ENCODE results near the gene KRTAP10-6.
"Not testable (repeated sequence)": the region's sequence is repeated elsewhere in the genome, so short reads cannot be mapped to it uniquely, and the experiment has no call there.

DNA sequence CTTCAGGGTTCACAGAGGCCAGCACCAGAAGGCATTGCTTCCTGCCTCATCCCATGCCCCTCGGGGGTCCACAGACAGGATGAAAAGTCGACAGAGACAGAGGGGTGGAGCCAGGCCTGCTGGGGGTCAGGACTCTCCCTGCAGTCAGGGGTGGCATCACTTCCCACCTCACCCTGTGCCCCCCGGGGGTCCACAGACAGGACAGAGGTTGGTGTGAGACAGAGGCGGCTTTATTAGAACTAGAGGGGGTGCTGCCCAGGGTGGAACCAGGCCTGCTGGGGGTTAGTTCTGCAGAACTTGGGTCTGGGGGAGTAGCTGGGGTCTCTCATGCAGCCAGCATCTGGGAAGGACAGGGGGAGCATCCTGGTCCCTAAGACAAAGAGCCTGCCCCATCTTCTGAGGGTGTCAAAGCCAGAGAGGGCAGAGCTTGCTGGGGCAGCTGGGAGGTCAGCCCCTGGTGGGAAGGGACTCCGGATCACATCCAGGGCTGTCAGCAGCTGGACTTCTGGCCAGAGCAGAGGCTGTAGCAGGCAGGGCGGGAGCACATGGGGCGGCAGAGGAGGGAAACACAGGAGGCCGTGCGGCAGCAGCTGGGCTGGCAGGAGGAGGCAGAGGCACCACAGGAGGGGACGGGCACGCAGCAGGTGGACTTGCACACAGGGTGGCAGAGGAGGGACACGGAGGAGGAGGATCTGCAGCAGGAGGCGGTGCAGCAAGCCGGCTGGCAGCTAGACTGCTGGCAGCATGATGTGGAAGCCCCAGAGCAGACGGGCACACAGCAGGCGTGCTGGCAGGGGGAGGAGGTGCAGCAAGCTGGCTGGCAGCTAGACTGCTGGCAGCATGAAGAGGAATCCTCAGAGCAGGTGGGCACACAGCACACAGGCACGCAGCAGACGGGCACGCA is 1.2 kb downstream of the KRTAP10-6 start:
- TF ChIP-seq, protein P1, sequence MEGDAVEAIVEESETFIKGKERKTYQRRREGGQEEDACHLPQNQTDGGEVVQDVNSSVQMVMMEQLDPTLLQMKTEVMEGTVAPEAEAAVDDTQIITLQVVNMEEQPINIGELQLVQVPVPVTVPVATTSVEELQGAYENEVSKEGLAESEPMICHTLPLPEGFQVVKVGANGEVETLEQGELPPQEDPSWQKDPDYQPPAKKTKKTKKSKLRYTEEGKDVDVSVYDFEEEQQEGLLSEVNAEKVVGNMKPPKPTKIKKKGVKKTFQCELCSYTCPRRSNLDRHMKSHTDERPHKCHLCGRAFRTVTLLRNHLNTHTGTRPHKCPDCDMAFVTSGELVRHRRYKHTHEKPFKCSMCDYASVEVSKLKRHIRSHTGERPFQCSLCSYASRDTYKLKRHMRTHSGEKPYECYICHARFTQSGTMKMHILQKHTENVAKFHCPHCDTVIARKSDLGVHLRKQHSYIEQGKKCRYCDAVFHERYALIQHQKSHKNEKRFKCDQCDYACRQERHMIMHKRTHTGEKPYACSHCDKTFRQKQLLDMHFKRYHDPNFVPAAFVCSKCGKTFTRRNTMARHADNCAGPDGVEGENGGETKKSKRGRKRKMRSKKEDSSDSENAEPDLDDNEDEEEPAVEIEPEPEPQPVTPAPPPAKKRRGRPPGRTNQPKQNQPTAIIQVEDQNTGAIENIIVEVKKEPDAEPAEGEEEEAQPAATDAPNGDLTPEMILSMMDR (IDR thresholded peaks at IDR 0.05): not testable (repeated sequence)
- not testable (repeated sequence) for TF ChIP-seq POLR2A (IDR thresholded peaks at IDR 0.05)

All from testis (tissue), 2 donors.